Cardiac muscle cell (in vitro differentiated cells and primary cell): Measurements from ENCODE around the gene SLC22A13. TPM values are rescaled to one million over a fixed set of nuclear protein-coding genes. Genes with fewer than 3 reads are reported as not detected.

ENCODE experiments used
- DNase-seq, 2 donors: peaks; one replicate each; pipeline versions ENCODE4 v3.0.0 to v3.0.0-alpha.2; 2010 to 2017; ENCODE audit warnings: low read depth in 1 of 2, low spot score in 1 of 2
- H3K27ac ChIP-seq: fragments of 200-600 bp; sonication (generic); 2 replicates; pipeline ENCODE4 v1.5.1; 2016
- H3K27me3 ChIP-seq: fragments of 200-600 bp; sonication (generic); 2 replicates; pipeline ENCODE4 v1.6.0; 2016; ENCODE audit warnings: control low read depth
- H3K36me3 ChIP-seq: fragments of 200-600 bp; sonication (generic); 2 replicates; pipeline ENCODE4 v1.5.1; 2016; ENCODE audit warnings: control low read depth
- H3K4me1 ChIP-seq: fragments of 200-600 bp; sonication (generic); 2 replicates; pipeline ENCODE4 v1.8.1; 2017; ENCODE audit warnings: low read depth, mild to moderate bottlenecking, mixed run types
- H3K4me3 ChIP-seq: fragments of 200-600 bp; sonication (generic); 2 replicates; pipeline ENCODE4 v1.5.1; 2016; ENCODE audit warnings: mild to moderate bottlenecking
- H3K9me3 ChIP-seq: fragments of 200-600 bp; sonication (generic); 2 replicates; pipeline ENCODE4 v1.5.1; 2017; ENCODE audit warnings: low read depth, mild to moderate bottlenecking, control low read depth
- polyA plus RNA-seq: library from polyadenylated mRNA; unstranded; fragments of >200 nt; fragmentation: Nextera tagmentation; extraction: Ambion mirVana; gene quantifications from 2 replicates; pipeline ENCODE4 v1.2.1, GENCODE V29; 2016
- total RNA-seq: library from RNA; depleted of rRNA; stranded (reverse); fragments of >200 nt; gene quantifications from 2 replicates; pipeline ENCODE4 v1.2.3, GENCODE V29; 2016
- TF ChIP-seq, protein P1 (sequence below): IDR thresholded peaks from 2 replicates; pipeline ENCODE4 v1.5.1; 2012; ENCODE audit warnings: low read depth, mild to moderate bottlenecking, low read length

SLC22A13 gene
- total and polyA plus RNA-seq, 2 experiments from 2014 or later, result 0.37 to 0.39 TPM

DNA sequence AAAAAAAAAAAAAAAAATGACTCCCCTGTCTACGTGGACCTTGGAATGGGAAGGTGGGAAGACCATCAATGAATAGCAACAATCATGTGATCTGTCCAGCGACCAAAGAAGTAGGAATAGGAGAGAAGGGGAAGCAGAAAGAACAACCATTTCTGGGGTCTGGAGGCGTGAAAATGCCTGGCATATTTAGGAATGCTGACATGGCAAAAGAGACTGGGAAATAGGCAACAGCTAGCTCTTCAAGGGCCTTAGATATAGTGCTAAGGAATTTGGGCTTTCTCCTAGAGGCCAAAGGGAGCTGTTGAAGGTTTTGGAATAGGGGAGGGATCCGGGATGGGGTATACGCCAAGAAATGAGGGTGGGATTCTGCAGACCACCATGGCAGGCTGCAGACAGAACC, 5.9 kb downstream of the SLC22A13 start:
- no peak overlapping the region for H3K27ac ChIP-seq
- H3K4me3 ChIP-seq, result no peak overlapping the region
- DNase-seq, result no peak
- TF ChIP-seq, protein P1, sequence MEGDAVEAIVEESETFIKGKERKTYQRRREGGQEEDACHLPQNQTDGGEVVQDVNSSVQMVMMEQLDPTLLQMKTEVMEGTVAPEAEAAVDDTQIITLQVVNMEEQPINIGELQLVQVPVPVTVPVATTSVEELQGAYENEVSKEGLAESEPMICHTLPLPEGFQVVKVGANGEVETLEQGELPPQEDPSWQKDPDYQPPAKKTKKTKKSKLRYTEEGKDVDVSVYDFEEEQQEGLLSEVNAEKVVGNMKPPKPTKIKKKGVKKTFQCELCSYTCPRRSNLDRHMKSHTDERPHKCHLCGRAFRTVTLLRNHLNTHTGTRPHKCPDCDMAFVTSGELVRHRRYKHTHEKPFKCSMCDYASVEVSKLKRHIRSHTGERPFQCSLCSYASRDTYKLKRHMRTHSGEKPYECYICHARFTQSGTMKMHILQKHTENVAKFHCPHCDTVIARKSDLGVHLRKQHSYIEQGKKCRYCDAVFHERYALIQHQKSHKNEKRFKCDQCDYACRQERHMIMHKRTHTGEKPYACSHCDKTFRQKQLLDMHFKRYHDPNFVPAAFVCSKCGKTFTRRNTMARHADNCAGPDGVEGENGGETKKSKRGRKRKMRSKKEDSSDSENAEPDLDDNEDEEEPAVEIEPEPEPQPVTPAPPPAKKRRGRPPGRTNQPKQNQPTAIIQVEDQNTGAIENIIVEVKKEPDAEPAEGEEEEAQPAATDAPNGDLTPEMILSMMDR, result no peak
- H3K4me1 ChIP-seq, result no peaks in the 10 kb centered on the region
- no peaks in the 10 kb centered on the region for H3K9me3 ChIP-seq
- H3K36me3 ChIP-seq, result no peaks in the 10 kb centered on the region
- H3K27me3 ChIP-seq, result peaks cover 3% of the 10 kb centered on the region

DNA sequence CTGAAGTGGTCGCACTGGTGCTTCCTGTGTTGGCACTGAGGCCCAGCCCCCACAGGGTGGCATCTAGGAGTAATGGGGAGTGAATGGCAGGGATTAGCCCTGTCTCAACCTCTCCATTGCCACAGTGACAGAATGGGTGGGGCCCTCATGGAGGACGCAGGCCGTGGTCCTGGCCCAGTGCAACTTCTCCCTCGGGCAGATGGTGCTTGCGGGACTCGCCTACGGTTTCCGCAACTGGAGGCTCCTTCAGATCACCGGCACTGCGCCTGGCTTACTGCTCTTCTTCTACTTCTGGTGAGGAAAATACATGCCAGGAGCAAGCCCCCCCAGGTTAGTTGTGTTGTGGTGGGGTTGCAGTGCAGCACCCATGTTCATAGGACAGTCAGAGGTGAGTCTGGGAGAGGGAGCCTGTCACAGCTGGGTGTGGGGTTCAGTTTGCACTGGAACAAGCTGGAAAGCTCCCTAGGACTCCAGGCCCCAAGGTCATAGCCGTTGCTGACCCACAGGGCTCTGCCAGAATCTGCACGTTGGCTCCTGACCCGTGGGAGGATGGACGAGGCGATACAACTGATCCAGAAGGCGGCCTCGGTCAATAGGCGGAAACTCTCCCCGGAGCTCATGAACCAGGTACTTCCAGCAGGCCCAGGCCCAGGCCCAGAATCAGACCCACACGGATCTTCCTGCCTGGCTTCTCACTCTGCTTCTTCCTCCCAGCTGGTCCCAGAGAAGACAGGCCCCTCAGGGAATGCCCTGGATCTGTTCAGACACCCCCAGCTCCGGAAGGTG, 9.4 kb downstream of the SLC22A13 start:
- DNase-seq, result no peak
- Histone ChIP-seq H3K4me1 (no peaks in the 10 kb centered on the region), H3K4me3 (no peak overlapping the region), H3K36me3 (no peaks in the 10 kb centered on the region), H3K27ac (no peak overlapping the region), H3K9me3 (no peaks in the 10 kb centered on the region), H3K27me3 (no peaks in the 10 kb centered on the region)
- TF ChIP-seq, protein P1, result no peak

DNA sequence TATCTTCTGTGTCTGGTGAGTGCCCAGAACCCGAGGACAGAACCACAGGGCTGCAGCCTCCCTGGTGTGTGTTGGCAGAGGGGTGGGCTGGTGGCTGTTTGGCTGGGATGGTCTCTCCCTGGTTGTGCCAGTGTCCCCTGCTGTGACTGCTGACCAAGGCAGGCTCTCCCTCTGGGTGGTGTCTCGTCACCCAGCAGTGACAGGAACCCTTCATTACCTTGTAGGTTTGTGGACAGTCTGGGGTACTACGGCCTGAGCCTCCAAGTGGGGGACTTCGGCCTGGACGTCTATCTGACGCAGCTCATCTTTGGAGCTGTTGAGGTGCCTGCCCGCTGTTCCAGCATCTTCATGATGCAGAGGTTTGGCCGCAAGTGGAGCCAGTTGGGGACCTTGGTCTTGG, 10.0 kb downstream of the SLC22A13 start:
- Histone ChIP-seq H3K27me3 (no peaks in the 10 kb centered on the region), H3K27ac (no peak overlapping the region), H3K4me3 (no peak overlapping the region), H3K9me3 (no peaks in the 10 kb centered on the region), H3K36me3 (no peaks in the 10 kb centered on the region), H3K4me1 (no peaks in the 10 kb centered on the region)
- TF ChIP-seq, protein P1, result no peak
- no peak for DNase-seq

DNA sequence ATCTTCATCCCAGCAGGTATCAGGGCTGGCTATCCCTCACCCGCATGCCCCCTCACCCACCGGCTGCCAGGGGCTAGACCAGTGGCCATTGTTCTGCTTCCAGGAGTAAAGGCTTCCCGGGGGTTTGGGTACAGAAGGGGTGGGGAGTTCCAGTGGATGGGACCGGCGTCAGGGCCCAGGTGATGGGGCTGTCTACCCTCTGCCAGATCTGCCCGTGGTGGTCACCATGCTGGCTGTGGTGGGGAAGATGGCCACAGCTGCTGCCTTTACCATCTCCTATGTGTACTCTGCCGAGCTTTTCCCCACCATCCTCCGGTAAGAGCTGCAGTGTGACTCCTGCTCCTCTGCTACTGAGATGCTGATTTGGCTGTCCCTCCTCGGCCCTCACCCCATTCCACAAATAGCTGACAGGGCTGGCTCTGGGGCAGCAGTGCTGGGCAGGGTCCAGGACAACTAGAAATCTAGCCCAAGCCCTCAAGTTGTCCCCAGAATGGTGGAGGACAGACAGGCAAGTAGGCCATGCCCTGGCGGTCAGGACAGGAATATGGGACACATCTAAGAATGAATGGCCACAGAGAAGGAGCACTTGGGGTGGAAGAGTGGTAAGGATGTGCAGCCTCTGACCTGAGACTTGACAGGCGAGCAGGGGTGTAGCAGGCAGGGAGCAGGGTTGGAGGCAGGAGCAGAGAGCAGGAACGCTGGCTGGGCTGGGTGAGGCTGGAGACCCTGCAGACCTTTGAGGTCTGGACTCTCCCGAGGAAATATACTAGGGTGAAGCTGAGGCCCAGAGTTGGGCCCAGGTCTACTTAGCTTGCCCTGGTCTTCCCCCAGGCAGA, 10.7 kb downstream of the SLC22A13 start:
- TF ChIP-seq, protein P1, result no peak

DNA sequence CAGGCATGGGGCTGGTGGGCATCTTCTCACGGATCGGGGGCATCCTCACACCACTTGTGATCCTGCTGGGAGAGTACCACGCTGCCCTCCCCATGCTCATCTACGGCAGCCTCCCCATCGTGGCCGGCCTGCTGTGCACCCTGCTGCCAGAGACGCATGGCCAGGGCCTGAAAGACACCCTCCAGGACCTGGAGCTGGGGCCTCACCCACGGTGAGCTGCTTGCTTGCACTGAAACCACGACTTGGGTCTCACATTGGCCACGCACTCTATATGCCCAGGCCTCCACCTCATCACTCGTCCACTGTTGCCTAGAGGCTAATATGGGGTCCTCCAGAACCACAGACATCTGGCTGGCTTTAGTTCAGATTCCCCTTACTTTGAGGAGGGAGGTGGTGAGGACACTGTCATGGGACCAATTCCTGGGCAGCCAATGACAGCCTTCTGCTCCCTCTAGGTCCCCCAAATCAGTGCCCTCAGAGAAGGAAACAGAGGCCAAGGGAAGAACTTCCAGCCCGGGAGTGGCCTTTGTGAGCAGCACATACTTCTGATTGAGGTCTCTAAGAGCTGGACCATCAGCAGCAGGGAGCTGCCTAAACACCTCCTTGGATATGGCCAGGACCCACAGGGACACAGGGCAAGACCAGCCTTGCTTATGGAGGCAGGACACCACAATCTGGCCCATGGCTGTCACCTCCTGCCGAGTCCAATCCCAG, 11.5 kb downstream of the SLC22A13 start:
- Histone ChIP-seq H3K27me3 (no peaks in the 10 kb centered on the region), H3K4me1 (no peaks in the 10 kb centered on the region), H3K4me3 (no peak overlapping the region), H3K27ac (no peak overlapping the region), H3K9me3 (no peaks in the 10 kb centered on the region), H3K36me3 (no peaks in the 10 kb centered on the region)
- no peak for DNase-seq
- TF ChIP-seq, protein P1, result no peak

More for the DNA sequence above, 10.7 kb downstream of the SLC22A13 start:
- H3K4me3 ChIP-seq, result no peak overlapping the region
- no peaks in the 10 kb centered on the region for H3K9me3 ChIP-seq
- no peak for DNase-seq
- H3K4me1 ChIP-seq, result no peaks in the 10 kb centered on the region
- H3K27ac ChIP-seq, result no peak overlapping the region
- no peaks in the 10 kb centered on the region for H3K27me3 ChIP-seq
- no peaks in the 10 kb centered on the region for H3K36me3 ChIP-seq
